ENCODE data around the gene ANAPC16.

GRCh38 chr10:72270607-72271281 lies 54.9 kb downstream of the ANAPC16 start:
- no peak for TF ChIP-seq CTCF (IDR thresholded peaks at IDR 0.05)
- no peak for TF ChIP-seq POLR2A (IDR thresholded peaks at IDR 0.05)
